Adrenal gland (tissue), 12 donors: ENCODE results near the gene BRD8. TPM values are rescaled to one million over a fixed set of nuclear protein-coding genes. Genes with fewer than 3 reads are reported as not detected.

Experiments used
- DNase-seq, 7 donors: peaks; one replicate each; pipeline ENCODE4 v3.0.0-alpha.2; 2019 to 2020
- H3K27ac ChIP-seq, 5 donors: fragments of 200-600 bp; sonication (generic) in 4 of 5; 1 replicate in 3 of 5; 2 replicates in 2 of 5; pipeline versions ENCODE4 v1.5.1 to v1.8.0; 2016 to 2020; ENCODE audit warnings: mild to moderate bottlenecking in 1 of 5
- H3K27me3 ChIP-seq: fragments of 200-600 bp; 2 replicates; pipeline ENCODE4 v1.8.0; 2021
- H3K36me3 ChIP-seq, 2 donors: fragments of 200-600 bp; replicated peaks in 1 of 2; 1 replicate in 1 of 2; 2 replicates in 1 of 2; pipeline versions ENCODE4 v1.5.1 to v1.8.0; 2018 to 2022
- H3K4me1 ChIP-seq, 2 donors: fragments of 200-600 bp; replicated peaks in 1 of 2; 1 replicate in 1 of 2; 2 replicates in 1 of 2; pipeline versions ENCODE4 v1.5.1 to v1.8.0; 2018 to 2021
- H3K4me3 ChIP-seq, 4 donors: fragments of 200-600 bp; sonication (generic) in 3 of 4; one replicate each; pipeline ENCODE4 v1.5.1; 2016 to 2018
- H3K9me3 ChIP-seq, 3 donors: fragments of 200-600 bp; sonication (generic) in 1 of 3; replicated peaks in 1 of 3; 1 replicate in 2 of 3; 2 replicates in 1 of 3; pipeline versions ENCODE4 v1.5.1 to v1.8.0; 2016 to 2021
- CTCF ChIP-seq, 6 experiments: fragments of 450-650 bp in 4 of 6; fragments of 200-600 bp in 2 of 6; sonication (generic) in 1 of 6; IDR thresholded peaks; 1 replicate in 5 of 6; 2 replicates in 1 of 6; pipeline versions ENCODE4 v1.5.1 to v1.8.0; 2016 to 2021; ENCODE audit warnings: antibody characterized with exemption in 6 of 6, mild to moderate bottlenecking in 2 of 6, moderate library complexity in 1 of 6
- POLR2A ChIP-seq, 2 donors: fragments of 450-650 bp; IDR thresholded peaks; one replicate each; pipeline ENCODE4 v1.6.1; 2017; ENCODE audit warnings: antibody characterized with exemption in 2 of 2, mild to moderate bottlenecking in 2 of 2, moderate library complexity in 1 of 2
- WGBS, 4 donors: extraction: QIAGEN DNeasy Blood & Tissue Kit in 2 of 4; methylation state at CpG; one replicate each; pipeline versions ENCODE4 v1.1.5 to v1.1.7; 2013 to 2017; 5-methylcytosine and 5-hydroxymethylcytosine counted together
- intact Hi-C, 2 donors: fragments of 100-400 bp; cut with DNase I; formaldehyde crosslinking; loops; one replicate each; pipeline versions ENCODE4 v1.14.1 to v1.15.0; 2022 to 2023
- polyA plus RNA-seq, 3 donors: library from polyadenylated mRNA; stranded (reverse); fragments of 200-250 nt in 2 of 3; fragments of 350-450 nt in 1 of 3; fragmentation: Illumina TruSeq in 1 of 3; extraction: RNeasy Lipid Tissue Mini Kit (QIAGEN cat#74804) in 1 of 3; gene quantifications; one replicate each; pipeline ENCODE4 v1.2.3, GENCODE V29; 2013 to 2014
- total RNA-seq, 9 donors: library from RNA; depleted of rRNA in 4 of 9; stranded (reverse); fragments of >200 nt in 4 of 9; fragments of 120-200 nt in 1 of 9; fragmentation: NEBNext Ultra II Directional in 1 of 9; extraction: Animal tissue kit (Norgen Biotek cat#: 25700) in 1 of 9; gene quantifications; one replicate each; pipeline versions ENCODE4 v1.1.0 to v1.2.4, GENCODE V29; 2013 to 2023
- donor health status: healthy with polysubstance abuse.
- donor health status: Bipolar disorder and iron deficiency.
- donor health status: DM: yes; HTN: yes; CAD: no.
- donor health status: DM: no; HTN: no; CAD: no.
- donor health status: DM: no; HTN: no; CAD: no.
- donor health status: DM: yes; HTN: yes; CAD: no.

BRD8 gene
- total and polyA plus RNA-seq, 12 donors, result 16.4 to 74.9 (median 46.9) TPM

- intact Hi-C loops, result no loop called here
- Histone ChIP-seq H3K4me3 (no peak overlapping the region), H3K36me3 (no peaks in the 10 kb centered on the region), H3K27me3 (no peaks in the 10 kb centered on the region), H3K4me1 (no peaks in the 10 kb centered on the region), H3K9me3 (no peaks in the 10 kb centered on the region), H3K27ac (no peak overlapping the region)
- TF ChIP-seq POLR2A (IDR thresholded peaks at IDR 0.05) (no peak), CTCF (IDR thresholded peaks at IDR 0.05) (no peak)
- DNase-seq, result no peak
- WGBS, 4 donors, result 87 to 94% (median 91%) methylated on average over 1 of the region's 1 CpG
Measured at GRCh38 chr5:138109463-138110265, 68.8 kb downstream of the BRD8 start.

- Histone ChIP-seq H3K27me3 (no peaks in the 10 kb centered on the region), H3K4me1 (no peaks in the 10 kb centered on the region), H3K27ac (no peak overlapping the region), H3K36me3 (no peaks in the 10 kb centered on the region), H3K9me3 (no peaks in the 10 kb centered on the region), H3K4me3 (no peak overlapping the region)
- intact Hi-C loops, result no loop called here
- 46 to 62% (median 57%) methylated on average over 1 of the region's 1 CpG for WGBS, 4 donors
- no peak for DNase-seq
- TF ChIP-seq CTCF (IDR thresholded peaks at IDR 0.05) (no peak), POLR2A (IDR thresholded peaks at IDR 0.05) (no peak)
Measured at GRCh38 chr5:138107213-138107612, 71.2 kb downstream of the BRD8 start.

- H3K36me3 ChIP-seq, result no peaks in the 10 kb centered on the region
Measured at GRCh38 chr5:138105709-138106108, 72.7 kb downstream of the BRD8 start.

GRCh38 chr5:138103319-138103637, 75.2 kb downstream of the BRD8 start:
- Histone ChIP-seq H3K4me3 (no peak overlapping the region), H3K4me1 (no peaks in the 10 kb centered on the region), H3K27ac (no peak overlapping the region), H3K36me3 (no peaks in the 10 kb centered on the region), H3K27me3 (no peaks in the 10 kb centered on the region), H3K9me3 (no peaks in the 10 kb centered on the region)
- intact Hi-C loops, result no loop called here
- DNase-seq, result no peak
- no peak for TF ChIP-seq CTCF (IDR thresholded peaks at IDR 0.05)
- TF ChIP-seq POLR2A (IDR thresholded peaks at IDR 0.05), result no peak
- 16 to 30% (median 20%) methylated on average over 3 of the region's 3 CpGs for WGBS, 4 donors

More at GRCh38 chr5:138105709-138106108, 72.7 kb downstream of the BRD8 start:
- 90 to 93% (median 92%) methylated on average over 6 of the region's 6 CpGs for WGBS, 4 donors
- DNase-seq, result no peak
- Histone ChIP-seq H3K4me1 (no peaks in the 10 kb centered on the region), H3K27me3 (no peaks in the 10 kb centered on the region), H3K27ac (no peak overlapping the region), H3K9me3 (no peaks in the 10 kb centered on the region), H3K4me3 (no peak overlapping the region)
- TF ChIP-seq POLR2A (IDR thresholded peaks at IDR 0.05) (no peak), CTCF (IDR thresholded peaks at IDR 0.05) (no peak)
- intact Hi-C loops, result no loop called here
